Esophagus squamous epithelium (tissue), 5 donors: ENCODE measurements around the gene ADGRE3. TPM values are rescaled to one million over a fixed set of nuclear protein-coding genes. Genes with fewer than 3 reads are reported as not detected.

Source experiments
- DNase-seq: peaks from one replicate; lab custom pipeline; 2025; lab: John Stamatoyannopoulos, UW
- H3K27ac ChIP-seq, 4 donors: fragments of 200-600 bp; sonication (generic); one replicate each; pipeline ENCODE4 v1.5.1; 2016 to 2019; ENCODE audit warnings: mild to moderate bottlenecking in 1 of 4
- H3K27me3 ChIP-seq, 4 donors: fragments of 200-600 bp; sonication (generic); 1 replicate in 3 of 4; 2 replicates in 1 of 4; pipeline versions ENCODE4 v1.5.1 to v1.6.0; 2017 to 2021; ENCODE audit warnings: antibody characterized with exemption in 1 of 4
- H3K36me3 ChIP-seq, 3 donors: fragments of 200-600 bp; sonication (generic); one replicate each; pipeline ENCODE4 v1.5.1; 2016 to 2019
- H3K4me1 ChIP-seq, 3 donors: fragments of 200-600 bp; sonication (generic); one replicate each; pipeline ENCODE4 v1.5.1; 2017 to 2019
- H3K4me3 ChIP-seq, 4 donors: fragments of 200-600 bp; sonication (generic); 1 replicate in 3 of 4; 2 replicates in 1 of 4; pipeline ENCODE4 v1.5.1; 2016 to 2019; ENCODE audit warnings: mild to moderate bottlenecking in 2 of 4, moderate library complexity in 1 of 4
- H3K9me3 ChIP-seq, 3 donors: fragments of 200-600 bp; sonication (generic); one replicate each; pipeline ENCODE4 v1.5.1; 2016 to 2019
- CTCF ChIP-seq, 6 experiments: fragments of 450-650 bp in 4 of 6; fragments of 200-600 bp in 2 of 6; sonication (generic) in 2 of 6; IDR thresholded peaks; one replicate each; pipeline ENCODE4 v1.5.1; 2016 to 2019; ENCODE audit warnings: antibody characterized with exemption in 6 of 6, mild to moderate bottlenecking in 4 of 6, moderate library complexity in 4 of 6
- POLR2A ChIP-seq, 4 donors: fragments of 450-650 bp; IDR thresholded peaks; one replicate each; pipeline ENCODE4 v1.6.1; 2017; ENCODE audit warnings: antibody characterized with exemption in 4 of 4, mild to moderate bottlenecking in 4 of 4, moderate library complexity in 3 of 4
- WGBS, 2 donors: methylation state at CpG; one replicate each; pipeline ENCODE4 v1.1.5; 2018; 5-methylcytosine and 5-hydroxymethylcytosine counted together
- intact Hi-C: fragments of 100-400 bp; cut with DNase I; formaldehyde crosslinking; loops from one replicate; pipeline ENCODE4 v1.15.0; 2022
- total RNA-seq, 4 donors: library from RNA; depleted of rRNA; stranded (reverse); fragments of >200 nt; gene quantifications; one replicate each; pipeline ENCODE4 v1.1.0, GENCODE V29; 2016
- donor health status: DM: yes; HTN: yes; CAD: no.

The ADGRE3 gene
- total RNA-seq, result under 1 TPM in 1 of 4 donors, not detected in 3; 0.29 TPM

GRCh38 chr19:14674764-14675163, at the start of gene ADGRE3:
TSS of gene ADGRE3 (minus strand) at chr19:14674844. CDS start at chr19:14674770, 74 bp downstream.
- TF ChIP-seq POLR2A (IDR thresholded peaks at IDR 0.05) (no peak), CTCF (IDR thresholded peaks at IDR 0.05) (no peak)
- peaks cover 0 to 10% (median 0%) of the 10 kb centered on the region in 3 donors for H3K9me3 ChIP-seq
- no peak within 1 kb of the TSS for H3K27ac ChIP-seq
- no peaks in the 10 kb centered on the region for H3K36me3 ChIP-seq
- DNase-seq, result no peak
- no peak within 1 kb of the TSS for H3K4me3 ChIP-seq
- WGBS, 2 donors, result 38 to 44% methylated on average over 6 of the region's 6 CpGs
- H3K4me1 ChIP-seq, result no peaks in the 10 kb centered on the region
- H3K27me3 ChIP-seq, result peaks cover 0 to 38% (median 0%) of the 10 kb centered on the region in 4 donors
- intact Hi-C loops, result no loop called here

- H3K27ac ChIP-seq, result no peak overlapping the region
- TF ChIP-seq POLR2A (IDR thresholded peaks at IDR 0.05) (no peak), CTCF (IDR thresholded peaks at IDR 0.05) (no peak)
- peaks cover 17 to 56% (median 18%) of the 10 kb centered on the region in 3 donors for H3K36me3 ChIP-seq
- peaks cover 0 to 99% (median 71%) of the 10 kb centered on the region in 3 donors for H3K9me3 ChIP-seq
- no peaks in the 10 kb centered on the region for H3K4me1 ChIP-seq
- 82% methylated on average over 2 of the region's 2 CpGs for WGBS, 2 donors
- H3K27me3 ChIP-seq, result no peaks in the 10 kb centered on the region
- no peak overlapping the region for H3K4me3 ChIP-seq
- intact Hi-C loops, result no loop called here
- DNase-seq, result no peak
These were observed 47.5 kb upstream of the ADGRE3 start for GRCh38 chr19:14722127-14722526.

- Histone ChIP-seq H3K9me3 (peaks cover 0 to 100% (median 73%) of the 10 kb centered on the region in 3 donors), H3K27ac (no peak overlapping the region), H3K36me3 (peaks cover 36 to 85% (median 37%) of the 10 kb centered on the region in 3 donors), H3K27me3 (no peaks in the 10 kb centered on the region), H3K4me1 (no peaks in the 10 kb centered on the region), H3K4me3 (no peak overlapping the region)
- WGBS, 2 donors, result 81 to 94% methylated on average over 3 of the region's 3 CpGs
- no peak for DNase-seq
- TF ChIP-seq POLR2A (IDR thresholded peaks at IDR 0.05), result no peak
- TF ChIP-seq CTCF (IDR thresholded peaks at IDR 0.05), result no peak
- intact Hi-C loops, result no loop called here
These were observed 44.5 kb upstream of the ADGRE3 start for GRCh38 chr19:14719162-14719561.

- TF ChIP-seq POLR2A (IDR thresholded peaks at IDR 0.05) (no peak), CTCF (IDR thresholded peaks at IDR 0.05) (no peak)
- no peak for DNase-seq
- 86 to 89% methylated on average over 6 to 16 of the region's 18 CpGs for WGBS, 2 donors
- H3K27me3 ChIP-seq, result no peaks in the 10 kb centered on the region
- H3K27ac ChIP-seq, result no peak overlapping the region
- H3K9me3 ChIP-seq, result peaks cover 0 to 100% (median 68%) of the 10 kb centered on the region in 3 donors
- peak overlapping the region in 1 of 4 donors; percentile 23 for H3K4me3 ChIP-seq
- intact Hi-C loops, result no loop called here
- H3K4me1 ChIP-seq, result no peaks in the 10 kb centered on the region
- H3K36me3 ChIP-seq, result peaks cover 36 to 87% (median 40%) of the 10 kb centered on the region in 3 donors
These were observed 44.0 kb upstream of the ADGRE3 start for GRCh38 chr19:14718522-14719116.

- Histone ChIP-seq H3K4me3 (no peak overlapping the region), H3K9me3 (peaks cover 0 to 74% (median 56%) of the 10 kb centered on the region in 3 donors)
- no peak for DNase-seq
These were observed 41.2 kb upstream of the ADGRE3 start for GRCh38 chr19:14715841-14716240.

More at GRCh38 chr19:14715841-14716240, 41.2 kb upstream of the ADGRE3 start:
- intact Hi-C loops, result no loop called here
- no peaks in the 10 kb centered on the region for H3K4me1 ChIP-seq
- no peak overlapping the region for H3K27ac ChIP-seq
- no peak for TF ChIP-seq CTCF (IDR thresholded peaks at IDR 0.05)
- TF ChIP-seq POLR2A (IDR thresholded peaks at IDR 0.05), result no peak
- WGBS, 2 donors, result 96 to 98% methylated on average over 4 of the region's 4 CpGs
- H3K27me3 ChIP-seq, result no peaks in the 10 kb centered on the region
- H3K36me3 ChIP-seq, result peaks cover 36 to 96% (median 49%) of the 10 kb centered on the region in 3 donors
